AG09309 (cell line): ENCODE measurements around the gene OVCH1.
"Not testable (repeated sequence)": the region's sequence is repeated elsewhere in the genome, so short reads cannot be mapped to it uniquely, and the experiment has no call there.

ENCODE experiments used
- DNase-seq: peaks from one replicate; pipeline ENCODE4 v3.0.0-alpha.2; 2010; ENCODE audit warnings: low read depth
- H3K4me3 ChIP-seq: 2 replicates; pipeline ENCODE4 v1.5.1; 2011; ENCODE audit warnings: mild to moderate bottlenecking, low read depth, low read length, moderate library complexity; ENCODE audit not compliant: control insufficient read depth
- TF ChIP-seq, protein P1 (sequence below): IDR thresholded peaks from 2 replicates; pipeline ENCODE4 v1.5.1; 2011; ENCODE audit warnings: mild to moderate bottlenecking, low read depth, low read length, inconsistent platforms; ENCODE audit not compliant: insufficient read depth, control insufficient read depth; ENCODE audit errors: missing control alignments

Gene OVCH1

DNA sequence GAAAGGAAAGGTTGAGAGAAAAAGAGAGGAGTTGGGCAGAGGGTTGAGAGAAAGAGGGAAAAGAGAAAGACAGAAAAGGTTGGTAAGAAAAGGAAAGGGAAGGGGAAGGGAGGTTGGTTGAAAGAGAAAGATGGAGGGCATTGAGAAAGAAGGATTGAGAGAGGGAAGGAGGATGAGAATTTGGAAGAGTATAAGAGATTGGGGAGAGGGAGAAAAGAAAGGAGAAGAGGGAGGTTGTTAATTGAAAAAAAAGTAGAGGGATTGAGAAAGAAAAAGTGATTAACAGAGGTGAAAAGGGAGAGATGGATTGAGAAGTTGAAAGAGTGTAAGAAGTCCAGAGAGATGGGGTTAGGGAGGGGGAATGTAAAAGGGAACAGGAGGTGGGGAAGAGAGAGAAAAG lies 95.0 kb downstream of the OVCH1 start:
- no peak for DNase-seq

DNA sequence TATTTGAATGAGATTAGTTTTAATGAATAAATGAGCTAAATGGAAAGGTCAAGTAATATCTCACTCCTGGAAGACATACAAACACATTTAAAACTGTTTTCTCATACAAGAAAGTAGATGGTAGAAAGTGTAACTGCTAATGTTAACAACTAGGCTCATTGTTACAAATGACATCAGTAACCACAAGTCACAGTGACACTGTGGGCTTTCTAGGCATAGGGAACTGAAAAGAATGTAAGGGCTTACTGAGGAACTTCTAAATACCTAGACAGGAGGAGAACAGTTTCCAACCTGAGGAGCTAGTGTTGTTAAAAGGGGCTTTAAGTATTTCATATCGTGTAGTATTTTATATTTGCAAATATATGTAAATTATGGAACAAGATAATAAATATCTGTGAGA lies 99.0 kb downstream of the OVCH1 start:
- no peak for DNase-seq
- TF ChIP-seq, protein P1, sequence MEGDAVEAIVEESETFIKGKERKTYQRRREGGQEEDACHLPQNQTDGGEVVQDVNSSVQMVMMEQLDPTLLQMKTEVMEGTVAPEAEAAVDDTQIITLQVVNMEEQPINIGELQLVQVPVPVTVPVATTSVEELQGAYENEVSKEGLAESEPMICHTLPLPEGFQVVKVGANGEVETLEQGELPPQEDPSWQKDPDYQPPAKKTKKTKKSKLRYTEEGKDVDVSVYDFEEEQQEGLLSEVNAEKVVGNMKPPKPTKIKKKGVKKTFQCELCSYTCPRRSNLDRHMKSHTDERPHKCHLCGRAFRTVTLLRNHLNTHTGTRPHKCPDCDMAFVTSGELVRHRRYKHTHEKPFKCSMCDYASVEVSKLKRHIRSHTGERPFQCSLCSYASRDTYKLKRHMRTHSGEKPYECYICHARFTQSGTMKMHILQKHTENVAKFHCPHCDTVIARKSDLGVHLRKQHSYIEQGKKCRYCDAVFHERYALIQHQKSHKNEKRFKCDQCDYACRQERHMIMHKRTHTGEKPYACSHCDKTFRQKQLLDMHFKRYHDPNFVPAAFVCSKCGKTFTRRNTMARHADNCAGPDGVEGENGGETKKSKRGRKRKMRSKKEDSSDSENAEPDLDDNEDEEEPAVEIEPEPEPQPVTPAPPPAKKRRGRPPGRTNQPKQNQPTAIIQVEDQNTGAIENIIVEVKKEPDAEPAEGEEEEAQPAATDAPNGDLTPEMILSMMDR: no peak

More for the DNA sequence above, 95.0 kb downstream of the OVCH1 start:
- H3K4me3 ChIP-seq: no peak overlapping the region
- TF ChIP-seq, protein P1: no peak

DNA sequence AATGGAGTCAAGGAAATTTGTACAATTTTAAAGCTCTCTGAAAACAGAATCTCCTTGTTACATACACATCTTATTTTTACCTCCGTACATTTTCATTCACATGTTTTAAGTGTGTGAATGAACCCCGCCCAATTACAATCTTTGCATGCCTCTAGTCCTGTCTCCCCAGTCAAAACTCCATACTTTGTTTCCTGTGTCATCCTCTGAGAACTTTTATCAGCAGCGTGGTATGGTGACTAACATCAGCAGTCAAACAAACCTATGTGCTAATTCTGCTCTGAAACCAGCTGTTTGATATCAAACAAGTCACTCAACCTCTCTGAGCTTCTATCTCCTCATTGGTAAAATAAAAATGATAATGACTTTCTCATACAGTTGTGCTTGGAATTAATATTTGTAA lies 100.7 kb downstream of the OVCH1 start:
- TF ChIP-seq, protein P1: no peak
- H3K4me3 ChIP-seq: no peak overlapping the region
- no peak for DNase-seq

More for the DNA sequence above, 99.0 kb downstream of the OVCH1 start:
- no peak overlapping the region for H3K4me3 ChIP-seq

DNA sequence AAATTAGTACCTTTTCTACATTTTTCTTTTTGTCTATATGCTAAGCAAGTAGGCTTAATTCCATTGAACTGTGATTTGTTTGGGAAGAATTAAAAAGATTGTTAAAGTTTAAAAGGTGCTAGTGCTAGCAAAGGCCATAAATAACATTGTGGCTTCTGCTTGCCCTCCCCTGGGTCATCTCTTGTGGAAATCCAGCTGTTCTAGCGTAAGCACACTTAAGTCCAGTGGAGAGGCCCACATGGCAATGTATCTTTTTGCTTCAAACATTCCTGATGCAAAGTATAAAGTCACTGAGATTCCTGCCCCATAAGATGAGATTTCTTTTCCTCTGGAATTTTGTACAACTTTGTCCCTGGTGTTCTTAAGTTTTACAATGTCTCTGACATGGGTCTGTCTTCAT lies 102.1 kb downstream of the OVCH1 start:
- H3K4me3 ChIP-seq: no peak overlapping the region
- no peak for DNase-seq
- TF ChIP-seq, protein P1: no peak

DNA sequence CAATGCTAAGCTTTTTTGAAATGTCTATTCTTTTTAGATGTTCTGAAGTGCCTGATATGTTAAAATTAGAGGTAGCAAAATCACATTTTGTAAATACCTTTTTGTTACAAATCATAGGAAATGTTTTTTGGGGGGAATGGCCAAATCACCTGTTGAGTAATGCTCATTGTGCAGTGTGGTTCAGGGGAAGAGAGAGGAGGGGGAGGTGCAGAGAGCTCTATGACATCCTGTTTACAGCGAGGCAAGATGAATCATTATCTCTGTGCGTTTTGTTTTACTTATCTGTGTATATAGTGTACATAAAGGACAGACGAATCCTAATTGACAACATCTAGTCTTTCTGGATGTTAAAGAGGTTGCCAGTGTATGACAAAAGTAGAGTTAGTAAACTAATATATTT lies 107.1 kb downstream of the OVCH1 start:
- not testable (repeated sequence) for H3K4me3 ChIP-seq, DNase-seq

DNA sequence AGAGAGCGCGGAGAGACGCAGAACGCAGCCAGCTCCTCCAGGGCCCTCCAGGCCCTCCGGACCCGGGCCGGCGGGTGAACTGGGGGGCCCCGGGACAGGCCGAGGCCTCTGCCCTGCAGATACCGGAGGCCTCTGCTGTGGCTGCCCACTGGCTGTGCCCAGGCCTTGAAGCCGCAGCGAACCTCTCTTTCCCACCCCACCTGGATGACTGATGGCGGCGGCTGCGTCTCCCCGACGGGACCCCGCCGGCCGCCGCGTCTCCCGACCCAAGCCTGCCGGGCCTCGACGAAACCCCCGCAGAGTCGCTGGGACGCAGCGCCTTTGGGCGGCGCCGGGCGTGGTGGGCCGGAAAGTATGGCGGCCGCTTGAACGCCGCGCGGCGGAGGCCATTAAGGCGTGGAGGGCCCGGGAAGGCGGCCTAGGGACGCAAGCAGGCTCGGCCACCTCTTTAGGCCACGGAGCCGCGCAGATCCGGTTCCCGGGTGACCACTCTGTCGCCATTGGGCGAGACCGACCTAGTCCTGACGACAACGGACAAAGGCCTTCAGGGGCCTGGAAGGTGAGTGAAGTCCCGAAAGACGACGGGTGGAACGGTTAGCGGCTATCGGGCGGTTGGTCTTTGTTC lies 108.1 kb downstream of the OVCH1 start:
- no peak overlapping the region for H3K4me3 ChIP-seq
- TF ChIP-seq, protein P1: no peak
- no peak for DNase-seq

DNA sequence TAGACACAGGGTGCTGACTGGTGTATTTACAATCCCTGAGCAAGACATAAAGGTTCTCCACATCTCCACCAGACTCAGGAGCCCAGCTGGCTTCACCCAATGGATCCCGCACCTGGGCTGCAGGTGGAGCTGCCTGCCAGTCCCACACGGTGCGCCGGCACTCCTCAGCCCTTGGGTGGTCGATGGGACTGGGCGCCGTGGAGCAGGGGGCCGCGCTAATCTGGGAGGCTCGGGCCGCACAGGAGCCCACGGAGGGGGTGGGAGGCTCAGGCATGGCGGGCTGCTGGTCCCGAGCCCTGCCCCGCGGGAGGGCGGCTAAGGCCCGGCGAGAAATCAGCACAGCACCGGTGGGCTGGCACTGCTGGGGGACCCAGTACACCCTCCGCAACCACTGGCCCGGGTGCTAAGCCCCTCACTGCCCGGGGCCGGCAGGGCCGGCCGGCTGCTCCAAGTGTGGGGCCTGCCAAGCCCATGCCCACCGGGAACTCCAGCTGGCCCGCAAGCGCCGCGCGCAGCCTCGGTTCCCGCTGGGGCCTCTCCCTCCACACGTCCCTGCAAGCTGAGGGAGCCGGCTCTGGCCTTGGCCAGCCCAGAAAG lies 111.3 kb downstream of the OVCH1 start:
- not testable (repeated sequence) for DNase-seq, H3K4me3 ChIP-seq

DNA sequence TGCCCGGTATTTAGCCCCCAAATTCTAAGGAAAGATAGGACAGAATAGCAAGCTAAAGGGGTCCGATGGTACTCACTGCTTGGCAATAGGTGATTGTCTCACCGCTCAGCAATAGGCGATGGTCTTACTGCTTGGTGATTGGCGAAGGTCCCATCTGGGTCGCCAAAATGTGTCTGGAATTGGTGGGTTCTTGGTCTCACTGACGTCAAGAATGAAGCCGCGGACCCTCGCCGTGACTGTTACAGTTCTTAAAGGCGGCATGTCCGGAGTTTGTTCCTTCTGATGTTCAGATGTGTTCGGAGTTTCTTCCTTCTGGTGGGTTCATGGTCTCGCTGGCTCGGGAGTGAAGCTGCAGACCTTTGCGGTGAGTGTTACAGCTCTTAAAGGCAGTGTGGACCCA lies 112.3 kb downstream of the OVCH1 start:
- H3K4me3 ChIP-seq, DNase-seq: not testable (repeated sequence)
